HepG2 (cell line): ENCODE results near the gene EPHA4. TPM values are rescaled to one million over a fixed set of nuclear protein-coding genes. Genes with fewer than 3 reads are reported as not detected.

ENCODE experiments used
- ATAC-seq: fragments of 200-7000 bp; cut with Tn5 transposase; 3 replicates; pipeline ENCODE4 v1.9.1; 2020; ENCODE audit warnings: mild to moderate bottlenecking, moderate library complexity
- BruUV-seq: library from RNA; stranded (reverse); fragments of 400-500 nt; replicated peaks from 2 replicates; lab custom pipeline; 2021; lab: Mats Ljungman, UMichigan
- CTCF ChIA-PET: fragments of 300-600 bp; formaldehyde crosslinking; extraction: SDS; loops from one replicate; lab custom pipeline; 2021; ENCODE audit warnings: low total read pairs, inconsistent platforms, low intra/inter-chr PET ratio; lab: Yijun Ruan, JAX
- POLR2A ChIA-PET: fragments of 350-600 bp; sonication (Branson Sonifier 250); formaldehyde crosslinking; loops from one replicate; lab custom pipeline; 2020; ENCODE audit warnings: antibody characterized with exemption, inconsistent platforms; lab: Yijun Ruan, JAX
- DNase-seq: peaks from one replicate; pipeline ENCODE4 v3.0.0-alpha.2; 2015; ENCODE audit warnings: low spot score
- FAIRE-seq: peaks from 3 replicates; lab custom pipeline; 2011; peaks lifted over from hg19 to GRCh38; lab: Jason Lieb, UNC
- H2AFZ ChIP-seq: one replicate; pipeline ENCODE4 v1.6.1; 2011; ENCODE audit warnings: low read length, inconsistent platforms
- H3K27ac ChIP-seq: fragments of 300-600 bp; 3 replicates; pipeline ENCODE4 v1.8.0; 2011; ENCODE audit warnings: mixed run types, mild to moderate bottlenecking, mixed read lengths, low read length, inconsistent platforms; ENCODE audit not compliant: insufficient read depth; ENCODE audit errors: extremely low read length
- H3K27me3 ChIP-seq, 2 experiments: fragments of 200-600 bp in 1 of 2; 2 replicates in 1 of 2; 3 replicates in 1 of 2; pipeline versions ENCODE4 v1.6.0 to v1.8.0; 2011; ENCODE audit warnings: low read length in 2 of 2, mild to moderate bottlenecking in 2 of 2, moderate library complexity in 2 of 2, inconsistent platforms in 1 of 2; ENCODE audit not compliant: insufficient read depth in 2 of 2, control insufficient read depth in 1 of 2
- H3K36me3 ChIP-seq, 2 experiments: fragments of 200-600 bp in 1 of 2; replicated peaks in 1 of 2; 2 replicates in 1 of 2; 3 replicates in 1 of 2; pipeline versions ENCODE4 v1.5.1 to v1.8.0; 2011; ENCODE audit warnings: low read length in 2 of 2, inconsistent platforms in 1 of 2; ENCODE audit not compliant: insufficient read depth in 2 of 2, control insufficient read depth in 1 of 2
- H3K4me1 ChIP-seq: 2 replicates; pipeline ENCODE4 v1.5.1; 2012; ENCODE audit warnings: low read length, inconsistent platforms; ENCODE audit not compliant: insufficient read depth
- H3K4me2 ChIP-seq: 2 replicates; pipeline ENCODE4 v1.6.0; 2011; ENCODE audit warnings: low read depth, low read length, inconsistent platforms
- H3K4me3 ChIP-seq, 3 experiments: fragments of 200-600 bp in 1 of 3; sonication (generic), shearing (Covaris generic) in 1 of 3; replicated peaks in 1 of 3; 2 replicates each; pipeline ENCODE4 v1.5.1; 2011 to 2016; ENCODE audit warnings: low read length in 3 of 3, inconsistent platforms in 2 of 3, low read depth in 2 of 3, mild to moderate bottlenecking in 2 of 3, control low read depth in 1 of 3, mixed read lengths in 1 of 3; ENCODE audit not compliant: insufficient read depth in 1 of 3
- H3K79me2 ChIP-seq: one replicate; pipeline ENCODE4 v1.6.1; 2011; ENCODE audit warnings: low read length, inconsistent platforms; ENCODE audit not compliant: insufficient read depth
- H3K9ac ChIP-seq: 2 replicates; pipeline ENCODE4 v1.6.0; 2011; ENCODE audit warnings: mild to moderate bottlenecking, low read depth, low read length, inconsistent platforms; ENCODE audit not compliant: insufficient read depth
- H3K9me3 ChIP-seq: 2 replicates; pipeline ENCODE4 v1.5.1; 2012; ENCODE audit warnings: mild to moderate bottlenecking, low read length
- H4K20me1 ChIP-seq: 2 replicates; pipeline ENCODE4 v1.6.0; 2011; ENCODE audit warnings: inconsistent platforms, mild to moderate bottlenecking, low read length, moderate library complexity; ENCODE audit not compliant: insufficient read depth
- ARNTL ChIP-seq: sonication (generic); formaldehyde crosslinking; IDR thresholded peaks from 2 replicates; pipeline ENCODE4 v1.4.0; 2020; ENCODE audit warnings: mild to moderate bottlenecking, missing genetic modification reagents
- HIVEP1 ChIP-seq: sonication (generic); formaldehyde crosslinking; IDR thresholded peaks from 2 replicates; pipeline ENCODE4 v1.4.0; 2020; ENCODE audit warnings: mild to moderate bottlenecking, missing genetic modification reagents
- KDM4B ChIP-seq: sonication (generic); formaldehyde crosslinking; IDR thresholded peaks from 2 replicates; pipeline ENCODE4 v1.4.0; 2020; ENCODE audit warnings: missing genetic modification reagents
- SRF ChIP-seq: IDR thresholded peaks from 2 replicates; pipeline ENCODE4 v1.6.1; 2011; ENCODE audit warnings: mild to moderate bottlenecking, low read depth, low read length, moderate library complexity
- ZFP82 ChIP-seq: sonication (generic); formaldehyde crosslinking; IDR thresholded peaks from 2 replicates; pipeline ENCODE4 v1.5.1; 2020; ENCODE audit warnings: mild to moderate bottlenecking, missing genetic modification reagents, borderline replicate concordance
- ZNF24 ChIP-seq: fragments of 450-650 bp; IDR thresholded peaks from 2 replicates; pipeline ENCODE4 v1.6.1; 2017; ENCODE audit warnings: antibody characterized with exemption, mild to moderate bottlenecking
- ZNF331 ChIP-seq: sonication (generic); formaldehyde crosslinking; IDR thresholded peaks from 2 replicates; pipeline ENCODE4 v1.4.0; 2020; ENCODE audit warnings: missing genetic modification reagents
- ZNF720 ChIP-seq: sonication (generic); formaldehyde crosslinking; IDR thresholded peaks from 2 replicates; pipeline ENCODE4 v1.4.0; 2020; ENCODE audit warnings: missing genetic modification reagents
- WGBS: methylation state at CpG from one replicate; pipeline ENCODE4 v1.1.6; 2017; ENCODE audit warnings: low lambda C conversion rate; 5-methylcytosine and 5-hydroxymethylcytosine counted together
- in situ Hi-C: cut with HindIII; loops from 2 replicates; pipeline ENCODE4 v1.10.0; 2017; ENCODE audit warnings: low pct_unique_long_range_greater_than_20kb; ENCODE audit not compliant: extremely low pct_ligation_motif_present
- intact Hi-C: fragments of 100-400 bp; cut with micrococcal nuclease; formaldehyde crosslinking; loops from one replicate; pipeline ENCODE4 v1.10.0; 2022; ENCODE audit not compliant: unreplicated experiment
- polyA plus RNA-seq, 8 experiments: library from polyadenylated mRNA; depleted of rRNA in 3 of 8; stranded (reverse) in 7 of 8; unstranded in 1 of 8; fragments of >200 nt; fragmentation: Illumina TruSeq in 4 of 8; extraction: Trizol in 4 of 8; gene quantifications; 2 replicates each; pipeline versions ENCODE4 v1.2.1 to v1.2.3, GENCODE V29; 2011 to 2016; ENCODE audit warnings: low read depth in 4 of 8, missing spikeins in 1 of 8, mixed read lengths in 1 of 8; ENCODE audit not compliant: insufficient read depth in 1 of 8
- total RNA-seq, 5 experiments: library from RNA; depleted of rRNA; stranded (reverse); fragments of >200 nt; fragmentation: Illumina TruSeq; extraction: Trizol; gene quantifications; 2 replicates each; pipeline ENCODE4 v1.2.3, GENCODE V29; 2016; ENCODE audit warnings: low read depth in 1 of 5
- TF ChIP-seq, protein P1 (sequence below): sonication (generic); formaldehyde crosslinking; IDR thresholded peaks from 2 replicates; pipeline ENCODE4 v1.5.0; 2020; ENCODE audit warnings: missing genetic modification reagents
- TF ChIP-seq, protein P2 (sequence below): IDR thresholded peaks from 2 replicates; pipeline ENCODE4 v1.6.1; 2016
- TF ChIP-seq, protein P3 (sequence below): sonication (generic); formaldehyde crosslinking; IDR thresholded peaks from 2 replicates; pipeline ENCODE4 v1.4.0; 2020; ENCODE audit warnings: missing genetic modification reagents

Gene EPHA4
- total and polyA plus RNA-seq, 2 of the 13 experiments (the other 11 are each of a cell fraction or from before 2014, with no cell fraction given) = not detected

DNA sequence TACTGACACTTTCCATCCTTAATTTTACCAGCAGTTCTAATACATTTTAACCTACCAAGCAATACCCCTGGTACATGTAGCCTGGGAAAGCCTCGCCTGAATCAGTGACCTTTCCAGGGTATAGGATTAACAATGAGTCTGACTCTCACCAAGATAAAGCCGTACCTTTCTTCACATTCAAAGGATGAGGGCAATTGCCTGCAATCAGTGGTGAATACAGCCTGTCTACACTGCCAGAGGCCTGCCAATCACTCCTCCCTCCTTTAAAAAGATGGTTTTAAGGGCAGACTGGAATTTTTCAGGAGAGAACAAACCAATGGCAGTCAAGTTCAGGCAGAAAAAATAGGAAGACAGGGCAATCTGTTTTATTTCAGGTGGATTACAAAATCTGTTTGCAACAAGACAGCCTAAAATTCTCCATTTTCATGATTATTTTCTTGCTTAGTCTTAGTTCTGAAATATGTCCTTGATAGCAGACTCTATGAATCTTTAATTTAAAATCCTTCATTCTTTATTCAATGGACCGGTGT is 4.8 kb downstream of the EPHA4 start:
- in situ Hi-C loops = loop anchor here (25.0 kb wide), 1 partner anchor 1405 kb away; no protein-coding TSS in a partner anchor
- Histone ChIP-seq H3K4me1 (no peaks in the 10 kb centered on the region), H3K4me3 (no peak overlapping the region), H4K20me1 (no peaks in the 10 kb centered on the region), H2AFZ (no peak overlapping the region), H3K9me3 (no peaks in the 10 kb centered on the region), H3K36me3 (no peaks in the 10 kb centered on the region), H3K9ac (no peak overlapping the region), H3K4me2 (no peak overlapping the region), H3K79me2 (no peaks in the 10 kb centered on the region), H3K27ac (no peak overlapping the region), H3K27me3 (peaks cover 4 to 20% of the 10 kb centered on the region in 2 experiments; a peak in 3 of 5 replicates)
- FAIRE-seq = no peak
- DNase-seq = no peak
- POLR2A ChIA-PET = no interaction called here
- CTCF ChIA-PET = no interaction called here
- TF ChIP-seq ZNF720 (CRISPR knock-in tag) (no peak), KDM4B (CRISPR knock-in tag) (no peak), ARNTL (CRISPR knock-in tag) (no peak), ZNF331 (CRISPR knock-in tag) (no peak), SRF (no peak), HIVEP1 (CRISPR knock-in tag) (no peak), ZNF24 (no peak), ZFP82 (CRISPR knock-in tag) (no peak)
- TF ChIP-seq, protein P1, sequence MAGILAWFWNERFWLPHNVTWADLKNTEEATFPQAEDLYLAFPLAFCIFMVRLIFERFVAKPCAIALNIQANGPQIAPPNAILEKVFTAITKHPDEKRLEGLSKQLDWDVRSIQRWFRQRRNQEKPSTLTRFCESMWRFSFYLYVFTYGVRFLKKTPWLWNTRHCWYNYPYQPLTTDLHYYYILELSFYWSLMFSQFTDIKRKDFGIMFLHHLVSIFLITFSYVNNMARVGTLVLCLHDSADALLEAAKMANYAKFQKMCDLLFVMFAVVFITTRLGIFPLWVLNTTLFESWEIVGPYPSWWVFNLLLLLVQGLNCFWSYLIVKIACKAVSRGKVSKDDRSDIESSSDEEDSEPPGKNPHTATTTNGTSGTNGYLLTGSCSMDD (CRISPR knock-in tag) = no peak
- TF ChIP-seq, protein P2, sequence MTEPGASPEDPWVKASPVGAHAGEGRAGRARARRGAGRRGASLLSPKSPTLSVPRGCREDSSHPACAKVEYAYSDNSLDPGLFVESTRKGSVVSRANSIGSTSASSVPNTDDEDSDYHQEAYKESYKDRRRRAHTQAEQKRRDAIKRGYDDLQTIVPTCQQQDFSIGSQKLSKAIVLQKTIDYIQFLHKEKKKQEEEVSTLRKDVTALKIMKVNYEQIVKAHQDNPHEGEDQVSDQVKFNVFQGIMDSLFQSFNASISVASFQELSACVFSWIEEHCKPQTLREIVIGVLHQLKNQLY = no peak
- TF ChIP-seq, protein P3, sequence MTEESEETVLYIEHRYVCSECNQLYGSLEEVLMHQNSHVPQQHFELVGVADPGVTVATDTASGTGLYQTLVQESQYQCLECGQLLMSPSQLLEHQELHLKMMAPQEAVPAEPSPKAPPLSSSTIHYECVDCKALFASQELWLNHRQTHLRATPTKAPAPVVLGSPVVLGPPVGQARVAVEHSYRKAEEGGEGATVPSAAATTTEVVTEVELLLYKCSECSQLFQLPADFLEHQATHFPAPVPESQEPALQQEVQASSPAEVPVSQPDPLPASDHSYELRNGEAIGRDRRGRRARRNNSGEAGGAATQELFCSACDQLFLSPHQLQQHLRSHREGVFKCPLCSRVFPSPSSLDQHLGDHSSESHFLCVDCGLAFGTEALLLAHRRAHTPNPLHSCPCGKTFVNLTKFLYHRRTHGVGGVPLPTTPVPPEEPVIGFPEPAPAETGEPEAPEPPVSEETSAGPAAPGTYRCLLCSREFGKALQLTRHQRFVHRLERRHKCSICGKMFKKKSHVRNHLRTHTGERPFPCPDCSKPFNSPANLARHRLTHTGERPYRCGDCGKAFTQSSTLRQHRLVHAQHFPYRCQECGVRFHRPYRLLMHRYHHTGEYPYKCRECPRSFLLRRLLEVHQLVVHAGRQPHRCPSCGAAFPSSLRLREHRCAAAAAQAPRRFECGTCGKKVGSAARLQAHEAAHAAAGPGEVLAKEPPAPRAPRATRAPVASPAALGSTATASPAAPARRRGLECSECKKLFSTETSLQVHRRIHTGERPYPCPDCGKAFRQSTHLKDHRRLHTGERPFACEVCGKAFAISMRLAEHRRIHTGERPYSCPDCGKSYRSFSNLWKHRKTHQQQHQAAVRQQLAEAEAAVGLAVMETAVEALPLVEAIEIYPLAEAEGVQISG = no peak
- BruUV-seq = no TSS peak
- no peak for ATAC-seq
- WGBS = 2% methylated on average over 3 of the region's 3 CpGs
- intact Hi-C loops = no loop called here
